Measurements from ENCODE around the gene TMEM63C.

TMEM63C gene

GRCh38 chr14:77199590-77199989, 18.0 kb downstream of the TMEM63C start (continued):
- no peak for TF ChIP-seq PRDM6 (tag by site-specific recombination; IDR thresholded peaks at IDR 0.05)
- TF ChIP-seq ZNF776 (tag by site-specific recombination; IDR thresholded peaks at IDR 0.05; ENCODE audit: borderline replicate concordance): no peak
- no peak for TF ChIP-seq KLF8 (tag by site-specific recombination; IDR thresholded peaks at IDR 0.05)
- no peak for TF ChIP-seq SALL2 (tag by site-specific recombination; IDR thresholded peaks at IDR 0.05; ENCODE audit: borderline replicate concordance)
- no peak for TF ChIP-seq ZSCAN5A (tag by site-specific recombination; IDR thresholded peaks at IDR 0.05)
- TF ChIP-seq HOXA7 (CRISPR knock-in tag; IDR thresholded peaks at IDR 0.05; ENCODE audit: borderline replicate concordance): no peak
- TF ChIP-seq ZNF514 (tag by site-specific recombination; IDR thresholded peaks at IDR 0.05): no peak

GRCh38 chr14:77200406-77200985, 18.9 kb downstream of the TMEM63C start:
- H3K9me3 ChIP-seq (ENCODE audit: control insufficient read depth, insufficient read depth, low read depth, low read length): no peaks in the 10 kb centered on the region
- H3K4me1 ChIP-seq (ENCODE audit: control insufficient read depth, insufficient read depth, low read length): no peaks in the 10 kb centered on the region
- no peak overlapping the region for H3K4me3 ChIP-seq (ENCODE audit: low read depth, low read length)
- CTCF ChIA-PET: interaction anchor here (0.5 to 2.0 kb wide), 3 partner anchors 13 to 315 kb away, joined by 3 to 10 read pairs (median 5); no protein-coding TSS in a partner anchor
- H3K27ac ChIP-seq (ENCODE audit: extremely low read depth, low read depth, low read length): no peak overlapping the region
- no peaks in the 10 kb centered on the region for H3K36me3 ChIP-seq (ENCODE audit: control insufficient read depth in 2 of 2, insufficient read depth in 1 of 2, low read length in 2 of 2)
- TF ChIP-seq ZNF664 (tag by site-specific recombination; IDR thresholded peaks at IDR 0.05) (peak; percentile 72), ZNF324 (tag by site-specific recombination; IDR thresholded peaks at IDR 0.05) (no peak)
- POLR2A ChIA-PET: no interaction called here

- no peaks in the 10 kb centered on the region for H3K9me3 ChIP-seq (ENCODE audit: control insufficient read depth, insufficient read depth, low read depth, low read length)
- TF ChIP-seq ZNF223 (tag by site-specific recombination; IDR thresholded peaks at IDR 0.05) (no peak), HOXA7 (CRISPR knock-in tag; IDR thresholded peaks at IDR 0.05; ENCODE audit: borderline replicate concordance) (no peak), KLF10 (tag by site-specific recombination; IDR thresholded peaks at IDR 0.05) (no peak), YY2 (tag by site-specific recombination; IDR thresholded peaks at IDR 0.05) (no peak), ZSCAN23 (tag by site-specific recombination; IDR thresholded peaks at IDR 0.05) (no peak), ZNF140 (tag by site-specific recombination; IDR thresholded peaks at IDR 0.05) (no peak), AEBP2 (tag by site-specific recombination; IDR thresholded peaks at IDR 0.05; ENCODE audit: borderline replicate concordance) (no peak), ZNF707 (tag by site-specific recombination; IDR thresholded peaks at IDR 0.05) (no peak), TSHZ1 (tag by site-specific recombination; IDR thresholded peaks at IDR 0.05; ENCODE audit: borderline replicate concordance) (no peak), ZNF571 (tag by site-specific recombination; IDR thresholded peaks at IDR 0.05) (no peak), ZEB2 (tag by site-specific recombination; IDR thresholded peaks at IDR 0.05) (no peak), ZNF114 (tag by site-specific recombination; IDR thresholded peaks at IDR 0.05) (no peak), ZNF510 (tag by site-specific recombination; IDR thresholded peaks at IDR 0.05; ENCODE audit: insufficient replicate concordance) (no peak), ZNF530 (tag by site-specific recombination; IDR thresholded peaks at IDR 0.05; ENCODE audit: low read depth) (no peak), HIC1 (tag by site-specific recombination; IDR thresholded peaks at IDR 0.05) (no peak), ZIC2 (tag by site-specific recombination; IDR thresholded peaks at IDR 0.05) (no peak)
Observed at GRCh38 chr14:77201696-77202095, 20.1 kb downstream of the TMEM63C start.

More at GRCh38 chr14:77201696-77202095, 20.1 kb downstream of the TMEM63C start:
- Histone ChIP-seq H3K4me3 (ENCODE audit: low read depth, low read length) (no peak overlapping the region), H3K27ac (ENCODE audit: extremely low read depth, low read depth, low read length) (no peak overlapping the region), H3K4me1 (ENCODE audit: control insufficient read depth, insufficient read depth, low read length) (no peaks in the 10 kb centered on the region), H3K36me3 (ENCODE audit: control insufficient read depth in 2 of 2, insufficient read depth in 1 of 2, low read length in 2 of 2) (no peaks in the 10 kb centered on the region)
- POLR2A ChIA-PET: no interaction called here
- CTCF ChIA-PET: no interaction called here
